CD4-positive, alpha-beta T cell treated with Interleukin-15 for 4 hours (primary cell): ENCODE data around the gene ATF3.

Experiments
- DNase-seq: peaks from one replicate; pipeline ENCODE4 v3.0.0-alpha.2; 2020; ENCODE audit warnings: low spot score

The ATF3 gene

GRCh38 chr1:212608392-212608958 lies at the start of gene ATF3:
Gene ATF3, plus strand, starts transcription at chr1:212608761. Its CDS starts 6,261 bp downstream, at chr1:212615022.
- DNase-seq: peak; percentile 90

- DNase-seq: no peak
Observed at GRCh38 chr1:212559929-212560328, 48.6 kb upstream of the ATF3 start.

- DNase-seq: no peak
Observed at GRCh38 chr1:212560933-212561460, 47.6 kb upstream of the ATF3 start.

- no peak for DNase-seq
Observed at GRCh38 chr1:212561501-212561931, 47.0 kb upstream of the ATF3 start.

GRCh38 chr1:212562771-212563170 lies 45.8 kb upstream of the ATF3 start:
- no peak for DNase-seq

- no peak for DNase-seq
Observed at GRCh38 chr1:212565079-212565478, 43.5 kb upstream of the ATF3 start.

GRCh38 chr1:212565571-212566305 lies 42.8 kb upstream of the ATF3 start:
- DNase-seq: no peak

GRCh38 chr1:212566522-212567479 lies 41.8 kb upstream of the ATF3 start:
- peak; percentile 82 for DNase-seq

GRCh38 chr1:212567638-212568037 lies 40.9 kb upstream of the ATF3 start:
- no peak for DNase-seq

- DNase-seq: no peak
Observed at GRCh38 chr1:212568978-212569537, 39.5 kb upstream of the ATF3 start.

GRCh38 chr1:212574732-212575131 lies 33.8 kb upstream of the ATF3 start:
- no peak for DNase-seq

GRCh38 chr1:212575333-212575732 lies 33.2 kb upstream of the ATF3 start:
- DNase-seq: no peak

GRCh38 chr1:212578041-212578440 lies 30.5 kb upstream of the ATF3 start:
- DNase-seq: no peak

GRCh38 chr1:212581034-212581433 lies 27.5 kb upstream of the ATF3 start:
- no peak for DNase-seq

- DNase-seq: no peak
Observed at GRCh38 chr1:212582291-212582690, 26.3 kb upstream of the ATF3 start.

- DNase-seq: no peak
Observed at GRCh38 chr1:212582808-212583615, 25.5 kb upstream of the ATF3 start.

GRCh38 chr1:212583643-212584042 lies 24.9 kb upstream of the ATF3 start:
- DNase-seq: no peak

GRCh38 chr1:212584092-212584886 lies 24.3 kb upstream of the ATF3 start:
- DNase-seq: no peak

- no peak for DNase-seq
Observed at GRCh38 chr1:212585210-212585609, 23.4 kb upstream of the ATF3 start.
